SK-N-SH (cell line): ENCODE results near the gene MMP28. TPM values are rescaled to one million over a fixed set of nuclear protein-coding genes. Genes with fewer than 3 reads are reported as not detected.

Experiments used
- CTCF ChIA-PET: fragments of 300-600, 350-600 bp; formaldehyde crosslinking; extraction: SDS; loops from one replicate; lab custom pipeline; 2021; lab: Yijun Ruan, JAX
- POLR2A ChIA-PET: fragments of 350-600 bp; sonication (Branson Sonifier 250); formaldehyde crosslinking; extraction: SDS; loops from one replicate; lab custom pipeline; 2020; ENCODE audit warnings: antibody characterized with exemption, inconsistent platforms; lab: Yijun Ruan, JAX
- DNase-seq: peaks from one replicate; pipeline ENCODE4 v3.0.0; 2012
- H2AFZ ChIP-seq: fragments of 200-600 bp; sonication (generic); 2 replicates; pipeline ENCODE4 v1.8.1; 2016; ENCODE audit warnings: antibody characterized with exemption, mild to moderate bottlenecking, low read depth
- H3F3A ChIP-seq: fragments of 200-600 bp; sonication (generic); replicated peaks from 2 replicates; pipeline ENCODE3; 2016; ENCODE audit warnings: antibody characterized with exemption, mild to moderate bottlenecking; ENCODE audit not compliant: insufficient read depth
- H3K27ac ChIP-seq, 2 experiments: fragments of 200-500 bp in 1 of 2; fragments of 200-600 bp in 1 of 2; sonication (Bioruptor generic) in 1 of 2; sonication (generic), shearing (Covaris generic) in 1 of 2; 2 replicates each; pipeline versions ENCODE4 v1.5.1 to v1.6.1; 2014 to 2016; ENCODE audit warnings: low read depth in 2 of 2, inconsistent platforms in 1 of 2, low read length in 1 of 2, mild to moderate bottlenecking in 1 of 2, mixed read lengths in 1 of 2
- H3K27me3 ChIP-seq: fragments of 200-600 bp; sonication (generic), shearing (Covaris generic); 2 replicates; pipeline ENCODE4 v1.6.1; 2016; ENCODE audit warnings: mixed run types; ENCODE audit not compliant: insufficient read depth
- H3K36me3 ChIP-seq, 2 experiments: fragments of 200-500 bp in 1 of 2; fragments of 200-600 bp in 1 of 2; sonication (Bioruptor generic) in 1 of 2; sonication (generic) in 1 of 2; replicated peaks in 1 of 2; 2 replicates each; pipeline versions ENCODE3 to v1.5.1; 2014 to 2016; ENCODE audit warnings: low read length in 1 of 2, mild to moderate bottlenecking in 1 of 2; ENCODE audit not compliant: insufficient read depth in 2 of 2, control insufficient read depth in 1 of 2
- H3K4me1 ChIP-seq, 2 experiments: fragments of 200-500 bp in 1 of 2; fragments of 200-600 bp in 1 of 2; sonication (Bioruptor generic) in 1 of 2; sonication (generic), shearing (Covaris generic) in 1 of 2; 2 replicates each; pipeline versions ENCODE4 v1.5.1 to v1.6.1; 2014 to 2016; ENCODE audit warnings: low read depth in 1 of 2, low read length in 1 of 2, mixed run types in 1 of 2; ENCODE audit not compliant: insufficient read depth in 2 of 2, control insufficient read depth in 1 of 2
- H3K4me2 ChIP-seq: fragments of 200-600 bp; sonication (generic), shearing (Covaris generic); 2 replicates; pipeline ENCODE4 v1.6.1; 2017; ENCODE audit warnings: mixed run types
- H3K4me3 ChIP-seq, 2 experiments: fragments of 200-500 bp in 1 of 2; fragments of 200-600 bp in 1 of 2; sonication (Bioruptor generic) in 1 of 2; sonication (generic), shearing (Covaris generic) in 1 of 2; 2 replicates each; pipeline versions ENCODE4 v1.5.1 to v1.8.1; 2014 to 2016; ENCODE audit warnings: low read depth in 2 of 2, inconsistent platforms in 1 of 2, low read length in 1 of 2, mild to moderate bottlenecking in 1 of 2, mixed read lengths in 1 of 2, moderate library complexity in 1 of 2
- H3K79me2 ChIP-seq: fragments of 200-600 bp; sonication (generic); 2 replicates; pipeline ENCODE4 v1.8.1; 2017; ENCODE audit warnings: mild to moderate bottlenecking; ENCODE audit not compliant: insufficient read depth
- H3K9ac ChIP-seq: fragments of 200-600 bp; sonication (generic); 2 replicates; pipeline ENCODE4 v1.6.1; 2017; ENCODE audit warnings: mixed run types
- H3K9me2 ChIP-seq: fragments of 200-600 bp; sonication (generic); 2 replicates; pipeline ENCODE4 v1.6.1; 2017; ENCODE audit warnings: mixed run types
- H3K9me3 ChIP-seq: fragments of 200-600 bp; sonication (generic); 2 replicates; pipeline ENCODE4 v1.6.1; 2017; ENCODE audit warnings: mixed run types, mild to moderate bottlenecking, moderate library complexity
- H4K20me1 ChIP-seq: fragments of 200-600 bp; sonication (generic); 2 replicates; pipeline ENCODE4 v1.6.1; 2017; ENCODE audit warnings: mild to moderate bottlenecking, mixed run types; ENCODE audit not compliant: insufficient read depth
- CHD2 ChIP-seq: fragments of 150-350 bp; IDR thresholded peaks from 2 replicates; pipeline ENCODE4 v1.6.1; 2018; ENCODE audit warnings: low read length; ENCODE audit not compliant: partially characterized antibody
- ELF1 ChIP-seq: IDR thresholded peaks from 2 replicates; pipeline ENCODE4 v1.4.0; 2012
- EP300 ChIP-seq, 2 experiments: IDR thresholded peaks; 2 replicates each; pipeline versions ENCODE4 v1.4.0 to v1.6.1; 2012; ENCODE audit warnings: borderline replicate concordance in 1 of 2, low read depth in 1 of 2, low read length in 1 of 2
- EZH2phosphoT487 ChIP-seq: fragments of 200-600 bp; sonication (generic); IDR thresholded peaks from 2 replicates; pipeline ENCODE4 v1.6.1; 2017; ENCODE audit warnings: low read depth, mixed run types, mild to moderate bottlenecking, antibody characterized with exemption, moderate library complexity, borderline replicate concordance
- FOXM1 ChIP-seq: IDR thresholded peaks from 2 replicates; pipeline ENCODE4 v1.4.0; 2012; ENCODE audit warnings: low read depth, mild to moderate bottlenecking
- GATA2 ChIP-seq: sonication (generic); formaldehyde crosslinking; IDR thresholded peaks from 2 replicates; pipeline ENCODE4 v1.5.0; 2020; ENCODE audit warnings: mild to moderate bottlenecking, missing genetic modification reagents
- IRF3 ChIP-seq: fragments of 150-350 bp; IDR thresholded peaks from 2 replicates; pipeline ENCODE4 v1.6.1; 2016; ENCODE audit warnings: mild to moderate bottlenecking, low read depth, low read length
- MAX ChIP-seq: IDR thresholded peaks from 2 replicates; pipeline ENCODE4 v1.4.0; 2012; ENCODE audit warnings: low read depth
- MEF2A ChIP-seq: IDR thresholded peaks from 2 replicates; pipeline ENCODE4 v1.4.0; 2012; ENCODE audit warnings: low read depth, borderline replicate concordance
- MXI1 ChIP-seq: IDR thresholded peaks from 2 replicates; pipeline ENCODE4 v1.6.1; 2012; ENCODE audit warnings: mild to moderate bottlenecking, low read depth, low read length, improper control_type of control experiment
- NRF1 ChIP-seq: IDR thresholded peaks from 2 replicates; pipeline ENCODE4 v1.6.1; 2012; ENCODE audit warnings: low read depth, mild to moderate bottlenecking, low read length
- POLR2AphosphoS5 ChIP-seq: IDR thresholded peaks from 2 replicates; pipeline ENCODE4 v1.6.1; 2012; ENCODE audit warnings: low read depth, low read length
- RAD21 ChIP-seq: IDR thresholded peaks from 2 replicates; pipeline ENCODE4 v1.6.1; 2012; ENCODE audit warnings: mild to moderate bottlenecking, low read length
- RCOR1 ChIP-seq: fragments of 150-350 bp; IDR thresholded peaks from 2 replicates; pipeline ENCODE4 v1.6.1; 2017; ENCODE audit warnings: antibody characterized with exemption, low read length
- RFX5 ChIP-seq: IDR thresholded peaks from 2 replicates; pipeline ENCODE4 v1.6.1; 2012; ENCODE audit warnings: mild to moderate bottlenecking, improper control_type of control experiment, low read length
- RXRA ChIP-seq: IDR thresholded peaks from 2 replicates; pipeline ENCODE4 v1.4.0; 2012; ENCODE audit warnings: low read depth, mild to moderate bottlenecking, borderline replicate concordance
- SIN3A ChIP-seq: IDR thresholded peaks from 2 replicates; pipeline ENCODE4 v1.6.1; 2012; ENCODE audit warnings: low read depth, mild to moderate bottlenecking, low read length, moderate library complexity, borderline replicate concordance
- YY1 ChIP-seq: IDR thresholded peaks from 2 replicates; pipeline ENCODE4 v1.4.0; 2012; ENCODE audit warnings: low read depth, mild to moderate bottlenecking
- WGBS: methylation state at CpG from one replicate; pipeline ENCODE4 v1.1.6; 2017; ENCODE audit warnings: low lambda C conversion rate; 5-methylcytosine and 5-hydroxymethylcytosine counted together
- polyA plus RNA-seq, 3 experiments: library from polyadenylated mRNA; depleted of rRNA; stranded (reverse); fragments of >200 nt; gene quantifications; 2 replicates each; pipeline ENCODE4 v1.2.3, GENCODE V29; 2012
- TF ChIP-seq, protein P1 (sequence below): IDR thresholded peaks from 2 replicates; pipeline ENCODE4; 2012
- TF ChIP-seq, protein P2 (sequence below): IDR thresholded peaks from 2 replicates; pipeline ENCODE4 v1.4.0; 2012; ENCODE audit warnings: low read depth, borderline replicate concordance
- TF ChIP-seq, protein P3 (sequence below): fragments of 200-600 bp; sonication (generic); IDR thresholded peaks from 2 replicates; pipeline ENCODE4 v1.6.1; 2017; ENCODE audit warnings: antibody characterized with exemption, mild to moderate bottlenecking, moderate library complexity

Gene MMP28
- polyA plus RNA-seq, 1 of the 3 experiments (the other 2 are of a cell fraction), result 0.33 TPM

- H3K9me3 ChIP-seq, result no peaks in the 10 kb centered on the region
- no peak for DNase-seq
- peaks cover 5% of the 10 kb centered on the region; the same call in 1 of the 2 replicates for H3K79me2 ChIP-seq
- no peak for TF ChIP-seq MEF2A
- no peak for TF ChIP-seq EZH2phosphoT487
- TF ChIP-seq, protein P1, sequence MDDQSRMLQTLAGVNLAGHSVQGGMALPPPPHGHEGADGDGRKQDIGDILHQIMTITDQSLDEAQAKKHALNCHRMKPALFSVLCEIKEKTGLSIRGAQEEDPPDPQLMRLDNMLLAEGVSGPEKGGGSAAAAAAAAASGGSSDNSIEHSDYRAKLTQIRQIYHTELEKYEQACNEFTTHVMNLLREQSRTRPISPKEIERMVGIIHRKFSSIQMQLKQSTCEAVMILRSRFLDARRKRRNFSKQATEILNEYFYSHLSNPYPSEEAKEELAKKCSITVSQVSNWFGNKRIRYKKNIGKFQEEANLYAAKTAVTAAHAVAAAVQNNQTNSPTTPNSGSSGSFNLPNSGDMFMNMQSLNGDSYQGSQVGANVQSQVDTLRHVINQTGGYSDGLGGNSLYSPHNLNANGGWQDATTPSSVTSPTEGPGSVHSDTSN, result no peak
- peak in 1 of 2 experiments; percentile 54; a peak in 1 of 4 replicates for TF ChIP-seq EP300 (IDR thresholded peaks at IDR 0.05; ENCODE audit: borderline replicate concordance in 1 of 2, low read depth in 1 of 2, low read length in 1 of 2)
- peak; percentile 20; the same call in 1 of the 2 replicates for TF ChIP-seq GATA2
- no peak for TF ChIP-seq POLR2AphosphoS5
- TF ChIP-seq, protein P2, sequence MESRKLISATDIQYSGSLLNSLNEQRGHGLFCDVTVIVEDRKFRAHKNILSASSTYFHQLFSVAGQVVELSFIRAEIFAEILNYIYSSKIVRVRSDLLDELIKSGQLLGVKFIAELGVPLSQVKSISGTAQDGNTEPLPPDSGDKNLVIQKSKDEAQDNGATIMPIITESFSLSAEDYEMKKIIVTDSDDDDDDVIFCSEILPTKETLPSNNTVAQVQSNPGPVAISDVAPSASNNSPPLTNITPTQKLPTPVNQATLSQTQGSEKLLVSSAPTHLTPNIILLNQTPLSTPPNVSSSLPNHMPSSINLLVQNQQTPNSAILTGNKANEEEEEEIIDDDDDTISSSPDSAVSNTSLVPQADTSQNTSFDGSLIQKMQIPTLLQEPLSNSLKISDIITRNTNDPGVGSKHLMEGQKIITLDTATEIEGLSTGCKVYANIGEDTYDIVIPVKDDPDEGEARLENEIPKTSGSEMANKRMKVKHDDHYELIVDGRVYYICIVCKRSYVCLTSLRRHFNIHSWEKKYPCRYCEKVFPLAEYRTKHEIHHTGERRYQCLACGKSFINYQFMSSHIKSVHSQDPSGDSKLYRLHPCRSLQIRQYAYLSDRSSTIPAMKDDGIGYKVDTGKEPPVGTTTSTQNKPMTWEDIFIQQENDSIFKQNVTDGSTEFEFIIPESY, result no peak
- TF ChIP-seq ELF1, result no peak
- no peak for TF ChIP-seq FOXM1
- peak; percentile 34; the same call in 1 of the 2 replicates for TF ChIP-seq MXI1
- no peak for TF ChIP-seq YY1
- no peak for TF ChIP-seq RFX5
- no peak for TF ChIP-seq RXRA
- TF ChIP-seq RCOR1, result peak; percentile 15; the same call in 1 of the 2 replicates
- H2AFZ ChIP-seq, result no peak overlapping the region
- no peak overlapping the region for H3K4me2 ChIP-seq
- H3K27ac ChIP-seq, result peak overlapping the region in 1 of 2 experiments; percentile 53; a peak in 1 of 4 replicates
- WGBS, result 60% methylated on average over 2 of the region's 2 CpGs
- ChIA-PET CTCF (interaction anchor here (0.8 to 4.8 kb wide), 4 partner anchors 9 to 30 kb away, joined by 3 to 28 read pairs (median 4); no protein-coding TSS in a partner anchor), POLR2A (no interaction called here)
- no peaks in the 10 kb centered on the region for H3K9me2 ChIP-seq
- no peaks in the 10 kb centered on the region for H3K27me3 ChIP-seq
- H3F3A ChIP-seq, result peaks cover 18% of the 10 kb centered on the region
- peaks cover 40 to 58% of the 10 kb centered on the region in 2 experiments for H3K36me3 ChIP-seq
- H3K4me3 ChIP-seq, result no peak overlapping the region
- no peak overlapping the region for H3K9ac ChIP-seq
- H4K20me1 ChIP-seq, result 0 out of 2 replicates have a peak, but pooled peaks cover 8% of the 10 kb centered on the region
- peaks cover 22 to 37% of the 10 kb centered on the region in 2 experiments for H3K4me1 ChIP-seq
Observed at GRCh38 chr17:35717475-35717874, 78.0 kb downstream of the MMP28 start.

GRCh38 chr17:35716897-35717465 is 78.5 kb downstream of the MMP28 start:
- no peak overlapping the region for H3K4me2 ChIP-seq
- DNase-seq, result no peak
- WGBS, result 92% methylated on average over 4 of the region's 4 CpGs
- TF ChIP-seq RAD21 (no peak), IRF3 (no peak), SIN3A (no peak), MAX (no peak), NRF1 (no peak), MXI1 (no peak), CHD2 (no peak), GATA2 (no peak), RCOR1 (no peak)
- TF ChIP-seq, protein P3, sequence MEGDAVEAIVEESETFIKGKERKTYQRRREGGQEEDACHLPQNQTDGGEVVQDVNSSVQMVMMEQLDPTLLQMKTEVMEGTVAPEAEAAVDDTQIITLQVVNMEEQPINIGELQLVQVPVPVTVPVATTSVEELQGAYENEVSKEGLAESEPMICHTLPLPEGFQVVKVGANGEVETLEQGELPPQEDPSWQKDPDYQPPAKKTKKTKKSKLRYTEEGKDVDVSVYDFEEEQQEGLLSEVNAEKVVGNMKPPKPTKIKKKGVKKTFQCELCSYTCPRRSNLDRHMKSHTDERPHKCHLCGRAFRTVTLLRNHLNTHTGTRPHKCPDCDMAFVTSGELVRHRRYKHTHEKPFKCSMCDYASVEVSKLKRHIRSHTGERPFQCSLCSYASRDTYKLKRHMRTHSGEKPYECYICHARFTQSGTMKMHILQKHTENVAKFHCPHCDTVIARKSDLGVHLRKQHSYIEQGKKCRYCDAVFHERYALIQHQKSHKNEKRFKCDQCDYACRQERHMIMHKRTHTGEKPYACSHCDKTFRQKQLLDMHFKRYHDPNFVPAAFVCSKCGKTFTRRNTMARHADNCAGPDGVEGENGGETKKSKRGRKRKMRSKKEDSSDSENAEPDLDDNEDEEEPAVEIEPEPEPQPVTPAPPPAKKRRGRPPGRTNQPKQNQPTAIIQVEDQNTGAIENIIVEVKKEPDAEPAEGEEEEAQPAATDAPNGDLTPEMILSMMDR, result no peak

More at GRCh38 chr17:35716897-35717465, 78.5 kb downstream of the MMP28 start:
- Histone ChIP-seq H3K4me3 (no peak overlapping the region), H4K20me1 (0 out of 2 replicates have a peak, but pooled peaks cover 8% of the 10 kb centered on the region), H3K9me2 (no peaks in the 10 kb centered on the region), H3K9ac (no peak overlapping the region), H3K79me2 (peaks cover 5% of the 10 kb centered on the region; the same call in 1 of the 2 replicates), H3K27me3 (no peaks in the 10 kb centered on the region), H3K4me1 (peaks cover 25 to 37% of the 10 kb centered on the region in 2 experiments), H3K9me3 (no peaks in the 10 kb centered on the region), H3K27ac (peak overlapping the region in 1 of 2 experiments; percentile 53; a peak in 1 of 4 replicates), H3K36me3 (peaks cover 35 to 53% of the 10 kb centered on the region in 2 experiments), H3F3A (peaks cover 20% of the 10 kb centered on the region), H2AFZ (no peak overlapping the region)
- CTCF ChIA-PET, result interaction anchor here (0.8 to 4.8 kb wide), 3 partner anchors 9 to 30 kb away, joined by 3 to 28 read pairs (median 3); no protein-coding TSS in a partner anchor
- POLR2A ChIA-PET, result no interaction called here
